MCF 10A (cell line): ENCODE results near the gene SLC26A9. TPM values are rescaled to one million over a fixed set of nuclear protein-coding genes. Genes with fewer than 3 reads are reported as not detected.
A peak's percentile ranks its signal among the peaks of the same experiment; 100 is the strongest.
"Not testable (repeated sequence)": the region's sequence is repeated elsewhere in the genome, so short reads cannot be mapped to it uniquely, and the experiment has no call there.

ENCODE experiments used
- BruUV-seq: library from RNA; stranded (reverse); fragments of 400-500 nt; replicated peaks from 2 replicates; lab custom pipeline; 2021; lab: Mats Ljungman, UMichigan
- CTCF ChIA-PET: fragments of 300-600 bp; sonication (Branson Sonifier 250); formaldehyde crosslinking; extraction: SDS; loops from one replicate; lab custom pipeline; 2021; ENCODE audit warnings: antibody characterized with exemption, inconsistent platforms; lab: Yijun Ruan, JAX
- POLR2A ChIA-PET: fragments of 300-600, 350-650 bp; sonication (Branson Sonifier 250); formaldehyde crosslinking; extraction: SDS; loops from one replicate; lab custom pipeline; 2020; ENCODE audit warnings: antibody characterized with exemption, inconsistent platforms; lab: Yijun Ruan, JAX
- DNase-seq: peaks from one replicate; pipeline ENCODE4 v3.0.0-alpha.2; 2018; ENCODE audit not compliant: unreplicated experiment
- H3K27ac Mint-ChIP-seq: one replicate; pipeline ENCODE4 v1.8.0; 2022; ENCODE audit warnings: mild to moderate bottlenecking, low read depth, mixed read lengths; ENCODE audit not compliant: unreplicated experiment
- H3K27me3 Mint-ChIP-seq: one replicate; pipeline ENCODE4 v1.8.0; 2022; ENCODE audit warnings: mixed read lengths; ENCODE audit not compliant: insufficient read depth, unreplicated experiment
- H3K36me3 Mint-ChIP-seq: one replicate; pipeline ENCODE4 v1.8.0; 2022; ENCODE audit warnings: mild to moderate bottlenecking, moderate library complexity, mixed read lengths; ENCODE audit not compliant: insufficient read depth, unreplicated experiment
- H3K4me1 Mint-ChIP-seq: one replicate; pipeline ENCODE4 v1.8.0; 2022; ENCODE audit warnings: mixed read lengths; ENCODE audit not compliant: insufficient read depth, unreplicated experiment
- H3K4me3 Mint-ChIP-seq: one replicate; pipeline ENCODE4 v1.8.0; 2022; ENCODE audit warnings: mild to moderate bottlenecking, moderate library complexity, mixed read lengths; ENCODE audit not compliant: unreplicated experiment
- H3K9me3 Mint-ChIP-seq: one replicate; pipeline ENCODE4 v1.8.0; 2022; ENCODE audit warnings: mixed read lengths; ENCODE audit not compliant: unreplicated experiment
- CTCF ChIP-seq: fragments of 200-600 bp; IDR thresholded peaks from one replicate; pipeline ENCODE4 v1.8.0; 2022; ENCODE audit warnings: antibody characterized with exemption, mild to moderate bottlenecking; ENCODE audit not compliant: unreplicated experiment
- intact Hi-C: fragments of 100-400 bp; cut with micrococcal nuclease; formaldehyde crosslinking; loops from 2 replicates; pipeline ENCODE4 v1.14.1; 2022
- total RNA-seq: library from RNA; stranded (reverse); gene quantifications from 2 replicates; pipeline ENCODE4 v1.2.3, GENCODE V29; 2022

The SLC26A9 gene
- total RNA-seq, 1 experiment from 2014 or later, result not detected

GRCh38 chr1:205891481-205891880, 51.8 kb downstream of the SLC26A9 start:
- H3K36me3 Mint-ChIP-seq, H3K4me3 Mint-ChIP-seq, H3K27me3 Mint-ChIP-seq, BruUV-seq, intact Hi-C loops, H3K27ac Mint-ChIP-seq, DNase-seq: not testable (repeated sequence)
- peaks cover 22% of the 10 kb centered on the region for H3K9me3 Mint-ChIP-seq
- ChIA-PET CTCF (interaction anchor here (0.5 to 2.6 kb wide), 10 partner anchors 10 to 654 kb away, joined by 3 to 15 read pairs (median 4); no protein-coding TSS in a partner anchor), POLR2A (interaction anchor here (0.9 to 1.1 kb wide), 2 partner anchors 16 to 79 kb away, joined by 3 to 5 read pairs; partner anchors contain the start of gene SLC41A1)
- peaks cover 14% of the 10 kb centered on the region for H3K4me1 Mint-ChIP-seq

- intact Hi-C loops, DNase-seq, H3K4me3 Mint-ChIP-seq, BruUV-seq, H3K27me3 Mint-ChIP-seq, H3K27ac Mint-ChIP-seq, POLR2A ChIA-PET, H3K36me3 Mint-ChIP-seq: not testable (repeated sequence)
- CTCF ChIA-PET, result interaction anchor here (1.0 to 2.3 kb wide), 3 partner anchors 28 to 99 kb away, joined by 3 to 15 read pairs (median 12); no protein-coding TSS in a partner anchor
- Mint-ChIP-seq H3K4me1 (peaks cover 14% of the 10 kb centered on the region), H3K9me3 (peaks cover 15% of the 10 kb centered on the region)
Measured at GRCh38 chr1:205890631-205891030, 52.6 kb downstream of the SLC26A9 start.

GRCh38 chr1:205889706-205890105, 53.5 kb downstream of the SLC26A9 start:
- H3K9me3 Mint-ChIP-seq, result peaks cover 15% of the 10 kb centered on the region
- H3K4me3 Mint-ChIP-seq, H3K36me3 Mint-ChIP-seq, POLR2A ChIA-PET, H3K27me3 Mint-ChIP-seq, BruUV-seq, CTCF ChIA-PET, intact Hi-C loops: not testable (repeated sequence)
- peak; percentile 67 for DNase-seq
- H3K27ac Mint-ChIP-seq, result peak overlapping the region; percentile 4
- H3K4me1 Mint-ChIP-seq, result peaks cover 14% of the 10 kb centered on the region

GRCh38 chr1:205889006-205889405, 54.2 kb downstream of the SLC26A9 start:
- H3K4me3 Mint-ChIP-seq, H3K27ac Mint-ChIP-seq, DNase-seq, intact Hi-C loops, H3K27me3 Mint-ChIP-seq, BruUV-seq, H3K36me3 Mint-ChIP-seq: not testable (repeated sequence)
- Mint-ChIP-seq H3K9me3 (peaks cover 15% of the 10 kb centered on the region), H3K4me1 (peaks cover 14% of the 10 kb centered on the region)
- POLR2A ChIA-PET, result interaction anchor here (0.6 kb wide), 1 partner anchor 76 kb away, joined by 3 read pairs; no protein-coding TSS in a partner anchor
- CTCF ChIA-PET, result interaction anchor here (0.8 to 1.0 kb wide), 2 partner anchors 10 to 97 kb away, joined by 3 read pairs; no protein-coding TSS in a partner anchor

- no peak for DNase-seq
- CTCF ChIA-PET, result no interaction called here
- intact Hi-C loops, result no loop called here
- BruUV-seq, result no TSS peak
- Mint-ChIP-seq H3K4me3 (no peak overlapping the region), H3K4me1 (no peaks in the 10 kb centered on the region), H3K9me3 (no peaks in the 10 kb centered on the region), H3K36me3 (no peaks in the 10 kb centered on the region), H3K27me3 (peaks cover 11% of the 10 kb centered on the region), H3K27ac (no peak overlapping the region)
- no peak for TF ChIP-seq CTCF
- POLR2A ChIA-PET, result no interaction called here
Measured at GRCh38 chr1:205883792-205884191, 59.5 kb downstream of the SLC26A9 start.

- no peaks in the 10 kb centered on the region for H3K36me3 Mint-ChIP-seq
- POLR2A ChIA-PET, result no interaction called here
Measured at GRCh38 chr1:205880923-205881322, 62.3 kb downstream of the SLC26A9 start.

More at GRCh38 chr1:205880923-205881322, 62.3 kb downstream of the SLC26A9 start:
- TF ChIP-seq CTCF, result no peak
- no TSS peak for BruUV-seq
- no peaks in the 10 kb centered on the region for H3K9me3 Mint-ChIP-seq
- no peaks in the 10 kb centered on the region for H3K4me1 Mint-ChIP-seq
- intact Hi-C loops, result no loop called here
- peaks cover 27% of the 10 kb centered on the region for H3K27me3 Mint-ChIP-seq
- CTCF ChIA-PET, result interaction anchor here (1.5 kb wide), 1 partner anchor 11 kb away, joined by 4 read pairs; no protein-coding TSS in a partner anchor
- H3K27ac Mint-ChIP-seq, result no peak overlapping the region
- DNase-seq, result no peak
- H3K4me3 Mint-ChIP-seq, result no peak overlapping the region
